A673 (cell line): ENCODE results near the gene TMEM63B.

Experiments used
- EZH2 ChIP-seq: fragments of 200-600 bp; sonication (generic); IDR thresholded peaks from 2 replicates; pipeline ENCODE4 v1.6.1; 2017; ENCODE audit warnings: borderline replicate concordance, low read depth, mild to moderate bottlenecking, mixed read lengths, antibody characterized with exemption, low read length; ENCODE audit not compliant: poor library complexity, severe bottlenecking
- TF ChIP-seq, protein P1 (sequence below): fragments of 300-800, 200-600 bp; sonication (generic); conservative IDR thresholded peaks from 2 replicates; pipeline ENCODE4 v1.5.1; 2017; ENCODE audit warnings: low read depth, mild to moderate bottlenecking, antibody characterized with exemption, low read length, moderate library complexity, mixed read lengths

DNA sequence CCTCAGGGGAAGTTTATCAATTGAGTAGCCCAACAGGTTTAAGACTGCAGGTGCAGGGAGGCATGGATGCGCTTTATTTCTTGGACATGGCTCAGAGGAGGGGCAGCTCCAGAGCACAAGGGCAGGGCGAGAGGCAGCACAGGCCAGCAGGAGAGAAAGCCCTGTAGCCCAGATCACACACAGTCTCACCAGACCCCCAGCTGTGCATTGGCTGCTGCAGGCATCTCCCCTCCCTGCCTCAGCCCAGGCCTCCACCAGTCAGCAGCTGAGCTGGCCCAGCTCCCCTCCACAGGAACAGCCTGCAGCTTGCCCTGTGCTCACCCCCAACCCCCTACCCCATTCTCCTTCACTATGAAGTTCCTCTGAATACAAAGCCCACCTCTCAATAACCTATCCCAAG is 24.8 kb upstream of the TMEM63B start:
- TF ChIP-seq, protein P1, sequence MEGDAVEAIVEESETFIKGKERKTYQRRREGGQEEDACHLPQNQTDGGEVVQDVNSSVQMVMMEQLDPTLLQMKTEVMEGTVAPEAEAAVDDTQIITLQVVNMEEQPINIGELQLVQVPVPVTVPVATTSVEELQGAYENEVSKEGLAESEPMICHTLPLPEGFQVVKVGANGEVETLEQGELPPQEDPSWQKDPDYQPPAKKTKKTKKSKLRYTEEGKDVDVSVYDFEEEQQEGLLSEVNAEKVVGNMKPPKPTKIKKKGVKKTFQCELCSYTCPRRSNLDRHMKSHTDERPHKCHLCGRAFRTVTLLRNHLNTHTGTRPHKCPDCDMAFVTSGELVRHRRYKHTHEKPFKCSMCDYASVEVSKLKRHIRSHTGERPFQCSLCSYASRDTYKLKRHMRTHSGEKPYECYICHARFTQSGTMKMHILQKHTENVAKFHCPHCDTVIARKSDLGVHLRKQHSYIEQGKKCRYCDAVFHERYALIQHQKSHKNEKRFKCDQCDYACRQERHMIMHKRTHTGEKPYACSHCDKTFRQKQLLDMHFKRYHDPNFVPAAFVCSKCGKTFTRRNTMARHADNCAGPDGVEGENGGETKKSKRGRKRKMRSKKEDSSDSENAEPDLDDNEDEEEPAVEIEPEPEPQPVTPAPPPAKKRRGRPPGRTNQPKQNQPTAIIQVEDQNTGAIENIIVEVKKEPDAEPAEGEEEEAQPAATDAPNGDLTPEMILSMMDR, result no peak
- no peak for TF ChIP-seq EZH2
